GM19099 (cell line): Measurements from ENCODE around the gene EOLA2.

Experiments used
- POLR2A ChIP-seq: IDR thresholded peaks from 3 replicates; pipeline ENCODE4 v1.6.1; 2011; ENCODE audit warnings: low read depth; ENCODE audit not compliant: insufficient read length; ENCODE audit errors: extremely low read depth

The EOLA2 gene

DNA sequence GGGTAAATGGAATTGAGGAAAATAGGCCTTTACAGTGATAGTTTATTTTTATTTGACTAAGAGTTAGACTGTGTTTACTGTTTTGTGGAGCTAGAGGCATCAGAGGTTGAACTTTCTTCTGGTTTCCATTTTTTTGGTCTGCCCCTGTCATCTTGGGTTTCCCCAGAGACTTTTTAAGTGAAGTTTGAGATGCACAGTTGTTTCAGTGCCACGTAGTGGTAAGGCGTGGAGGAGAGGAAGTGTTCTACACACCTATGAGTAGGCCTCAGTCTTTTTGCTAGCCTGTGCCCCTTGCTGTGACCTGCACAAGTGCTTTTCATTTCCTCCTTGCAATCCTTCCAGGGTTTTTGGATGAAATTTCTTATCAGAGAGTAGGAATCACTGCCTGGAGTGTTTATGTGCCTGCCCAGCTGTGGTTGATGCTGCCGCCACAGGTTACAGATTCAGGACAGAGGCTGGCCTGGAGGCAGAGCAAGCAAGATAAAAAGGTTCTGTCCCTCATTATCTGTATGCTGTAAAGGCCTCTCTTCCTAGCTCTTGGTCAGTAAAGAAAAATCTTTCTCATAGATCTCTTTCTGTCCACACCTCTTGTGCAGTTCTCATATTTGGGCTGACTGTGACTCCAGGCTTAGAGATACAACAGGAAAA, 21.4 kb downstream of the EOLA2 start:
- TF ChIP-seq POLR2A: no peak

DNA sequence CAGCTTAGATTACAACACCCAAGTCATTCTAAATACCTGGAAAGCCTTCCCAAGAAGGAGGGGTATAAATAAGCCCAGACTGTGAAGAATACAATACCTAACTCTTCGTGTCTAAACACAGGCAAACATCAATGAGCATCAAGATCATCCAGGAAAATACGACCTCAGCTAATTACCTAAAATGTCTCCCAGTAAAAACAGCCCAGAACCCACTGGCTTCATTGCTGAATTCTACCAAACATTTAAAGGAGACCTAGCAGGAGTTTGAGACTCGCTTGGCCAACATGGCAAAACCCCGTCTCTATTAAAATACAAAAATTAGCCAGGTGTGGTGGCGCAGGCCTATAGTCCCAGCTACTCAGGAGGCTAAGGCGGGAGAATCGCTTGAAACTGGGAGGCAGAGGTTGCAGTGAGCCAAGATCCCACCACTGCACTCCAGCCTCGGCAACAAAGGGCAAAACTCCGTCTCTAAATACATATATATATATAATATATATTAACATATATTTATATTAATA, 28.1 kb downstream of the EOLA2 start:
- no peak for TF ChIP-seq POLR2A

- no peak for TF ChIP-seq POLR2A
Observed at GRCh38 chrX:149909324-149910177, 28.7 kb downstream of the EOLA2 start.

GRCh38 chrX:149908727-149909126, 29.6 kb downstream of the EOLA2 start:
- TF ChIP-seq POLR2A: no peak

DNA sequence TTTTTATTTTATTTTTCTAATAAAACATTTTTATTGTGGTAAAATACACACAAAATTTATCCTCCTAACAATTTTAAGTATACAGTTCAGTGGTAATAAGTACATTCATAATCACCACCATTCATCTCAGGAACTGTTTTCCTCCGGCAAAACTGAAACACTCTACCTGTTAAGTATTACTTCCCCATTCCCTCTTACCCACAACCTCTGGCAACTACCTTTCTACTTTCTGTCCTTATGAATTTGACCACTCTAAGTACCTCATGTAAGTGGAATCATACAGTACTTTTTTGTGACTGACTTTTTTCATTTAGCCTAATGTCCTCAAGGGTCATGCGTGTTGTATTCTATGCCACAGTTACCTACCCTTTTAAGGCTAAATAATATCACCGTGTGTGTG, 30.0 kb downstream of the EOLA2 start:
- no peak for TF ChIP-seq POLR2A

GRCh38 chrX:149903889-149904748, 34.2 kb downstream of the EOLA2 start:
- TF ChIP-seq POLR2A: no peak

DNA sequence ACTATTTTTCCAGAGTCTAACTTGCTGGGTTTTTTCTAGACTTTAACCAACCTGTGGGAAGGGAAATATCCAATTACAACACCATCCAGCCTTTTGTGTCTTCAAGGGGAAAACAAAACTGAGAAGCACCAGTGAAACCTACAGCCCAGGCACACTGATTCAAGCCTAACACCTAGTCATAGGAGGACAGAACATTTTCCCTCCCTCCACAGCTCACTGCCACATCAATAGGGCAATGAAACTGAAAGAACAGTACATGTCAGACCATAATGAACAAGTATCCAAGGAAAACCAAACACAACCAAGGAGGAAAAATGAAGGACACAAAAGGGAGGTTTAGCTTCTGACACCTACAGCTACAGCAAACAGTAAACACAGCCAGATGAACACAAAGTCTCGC, 39.7 kb downstream of the EOLA2 start:
- no peak for TF ChIP-seq POLR2A
